HCT116 (cell line): ENCODE data around the gene ZFHX3. TPM values are rescaled to one million over a fixed set of nuclear protein-coding genes. Genes with fewer than 3 reads are reported as not detected.

ENCODE experiments used
- ATAC-seq: fragments of 200-7000 bp; cut with Tn5 transposase; 2 replicates; pipeline ENCODE4 v1.9.1; 2020; ENCODE audit warnings: mild to moderate bottlenecking, moderate library complexity
- BruUV-seq: library from RNA; stranded (reverse); fragments of 400-500 nt; replicated peaks from 2 replicates; lab custom pipeline; 2021; lab: Mats Ljungman, UMichigan
- CTCF ChIA-PET: fragments of 300-600 bp; sonication (Branson Sonifier 250); formaldehyde crosslinking; loops from one replicate; lab custom pipeline; 2021; ENCODE audit warnings: antibody characterized with exemption; lab: Charles Lee
- POLR2A ChIA-PET: fragments of 300-600, 350-600 bp; sonication (Branson Sonifier 250); formaldehyde crosslinking; loops from one replicate; lab custom pipeline; 2021; ENCODE audit warnings: antibody characterized with exemption; lab: Charles Lee
- RAD21 ChIA-PET, 2 experiments: fragments of 300-600 bp; sonication (Branson Sonifier 250); formaldehyde crosslinking; loops; one replicate each; lab custom pipeline; 2023; ENCODE audit warnings: low total read pairs in 2 of 2; ENCODE audit not compliant: uncharacterized antibody in 2 of 2, unreplicated experiment in 2 of 2, low non-redundant PET in 1 of 2; lab: Charles Lee
- DNase-seq: peaks from one replicate; pipeline ENCODE4 v3.0.0-alpha.2; 2010; ENCODE audit warnings: low read depth, low spot score
- H2AFZ ChIP-seq: fragments of 200-600 bp; shearing (Covaris generic), sonication (generic); 2 replicates; pipeline ENCODE4 v1.6.1; 2017; ENCODE audit warnings: low read depth, mixed run types, mixed read lengths, antibody characterized with exemption, low read length; ENCODE audit not compliant: poor library complexity, severe bottlenecking
- H3K27ac ChIP-seq: 2 replicates; pipeline ENCODE4 v1.5.1; 2012; ENCODE audit warnings: low read depth, low read length
- H3K27me3 ChIP-seq: fragments of 200-600 bp; sonication (generic); 2 replicates; pipeline ENCODE4 v1.6.1; 2016; ENCODE audit warnings: mixed run types, low read length, mixed read lengths; ENCODE audit not compliant: insufficient read depth
- H3K36me3 ChIP-seq, 2 experiments: fragments of 200-500 bp in 1 of 2; fragments of 200-600 bp in 1 of 2; sonication (Bioruptor generic) in 1 of 2; sonication (generic) in 1 of 2; 2 replicates each; pipeline versions ENCODE4 v1.5.1 to v1.6.1; 2014 to 2016; ENCODE audit warnings: low read length in 2 of 2, inconsistent platforms in 1 of 2, mixed read lengths in 1 of 2, mixed run types in 1 of 2; ENCODE audit not compliant: insufficient read depth in 2 of 2, control insufficient read depth in 1 of 2
- H3K4me1 ChIP-seq, 2 experiments: fragments of 200-600 bp in 1 of 2; sonication (generic) in 1 of 2; 2 replicates each; pipeline versions ENCODE4 v1.5.1 to v1.6.1; 2012 to 2017; ENCODE audit warnings: low read length in 2 of 2, inconsistent platforms in 1 of 2, mild to moderate bottlenecking in 1 of 2, mixed read lengths in 1 of 2, mixed run types in 1 of 2, moderate library complexity in 1 of 2; ENCODE audit not compliant: insufficient read depth in 2 of 2, control insufficient read depth in 1 of 2
- H3K4me2 ChIP-seq: fragments of 200-600 bp; sonication (generic); 2 replicates; pipeline ENCODE4 v1.6.1; 2017; ENCODE audit warnings: mixed run types, low read length, mixed read lengths
- H3K4me3 ChIP-seq, 2 experiments: fragments of 200-600 bp in 1 of 2; sonication (generic) in 1 of 2; replicated peaks in 1 of 2; 2 replicates each; pipeline ENCODE4 v1.5.1; 2011 to 2016; ENCODE audit warnings: low read length in 2 of 2, control low read depth in 1 of 2, low read depth in 1 of 2, mild to moderate bottlenecking in 1 of 2, mixed read lengths in 1 of 2, mixed run types in 1 of 2
- H3K79me2 ChIP-seq: fragments of 200-600 bp; sonication (generic); 2 replicates; pipeline ENCODE4 v1.6.1; 2017; ENCODE audit warnings: mild to moderate bottlenecking, mixed run types, low read length, moderate library complexity, mixed read lengths; ENCODE audit not compliant: insufficient read depth
- H3K9ac ChIP-seq: fragments of 200-600 bp; sonication (generic); 2 replicates; pipeline ENCODE4 v1.6.1; 2016; ENCODE audit warnings: low read length, mixed read lengths
- H3K9me2 ChIP-seq: fragments of 200-600 bp; sonication (generic), shearing (Covaris generic); 2 replicates; pipeline ENCODE4 v1.6.1; 2017; ENCODE audit warnings: mixed run types, mild to moderate bottlenecking, moderate library complexity; ENCODE audit not compliant: insufficient read depth
- H3K9me3 ChIP-seq, 2 experiments: fragments of 200-500 bp in 1 of 2; fragments of 200-600 bp in 1 of 2; sonication (Bioruptor generic) in 1 of 2; sonication (generic) in 1 of 2; 2 replicates each; pipeline ENCODE4 v1.6.1; 2014 to 2017; ENCODE audit warnings: low read length in 2 of 2, mixed read lengths in 2 of 2, inconsistent platforms in 1 of 2, low read depth in 1 of 2, mild to moderate bottlenecking in 1 of 2, mixed run types in 1 of 2, moderate library complexity in 1 of 2; ENCODE audit not compliant: control insufficient read depth in 1 of 2, insufficient read depth in 1 of 2
- H4K20me1 ChIP-seq: fragments of 200-600 bp; sonication (generic), shearing (Covaris generic); 2 replicates; pipeline ENCODE4 v1.6.1; 2017; ENCODE audit warnings: mixed run types, mild to moderate bottlenecking, moderate library complexity; ENCODE audit not compliant: insufficient read depth
- ATF3 ChIP-seq: IDR thresholded peaks from 2 replicates; pipeline ENCODE4 v1.6.1; 2012
- CBX3 ChIP-seq: IDR thresholded peaks from 2 replicates; pipeline ENCODE4 v1.6.1; 2012; ENCODE audit warnings: low read depth
- CEBPB ChIP-seq: IDR thresholded peaks from 2 replicates; pipeline ENCODE4 v1.6.1; 2012; ENCODE audit warnings: low read depth
- EGR1 ChIP-seq: IDR thresholded peaks from 2 replicates; pipeline ENCODE4 v1.6.1; 2012; ENCODE audit warnings: low read depth
- ELF1 ChIP-seq: IDR thresholded peaks from 2 replicates; pipeline ENCODE4 v1.6.1; 2012; ENCODE audit warnings: low read depth, borderline replicate concordance
- EZH2 ChIP-seq: fragments of 200-600 bp; sonication (generic); IDR thresholded peaks from 2 replicates; pipeline ENCODE4 v1.6.1; 2017; ENCODE audit warnings: antibody characterized with exemption, mixed run types
- JUND ChIP-seq: IDR thresholded peaks from 2 replicates; pipeline ENCODE4 v1.6.1; 2012
- POLR2A ChIP-seq: IDR thresholded peaks from 2 replicates; pipeline ENCODE4 v1.7.0; 2011; ENCODE audit warnings: borderline replicate concordance; ENCODE audit not compliant: insufficient read depth, insufficient read length; ENCODE audit errors: extremely low read depth
- POLR2AphosphoS5 ChIP-seq: IDR thresholded peaks from 2 replicates; pipeline ENCODE4 v1.6.1; 2011; ENCODE audit warnings: mild to moderate bottlenecking, low read depth, low read length, moderate library complexity
- RAD21 ChIP-seq: IDR thresholded peaks from 2 replicates; pipeline ENCODE4 v1.6.1; 2012; ENCODE audit warnings: low read depth, mild to moderate bottlenecking
- REST ChIP-seq: IDR thresholded peaks from 2 replicates; pipeline ENCODE4 v1.6.1; 2012; ENCODE audit warnings: low read depth
- TCF7L2 ChIP-seq: IDR thresholded peaks from 2 replicates; pipeline ENCODE4 v1.7.0; 2011; ENCODE audit warnings: borderline replicate concordance, inconsistent platforms; ENCODE audit not compliant: insufficient read depth, insufficient read length; ENCODE audit errors: extremely low read depth
- YY1 ChIP-seq: IDR thresholded peaks from 2 replicates; pipeline ENCODE4 v1.6.1; 2011; ENCODE audit warnings: low read length, low read depth, moderate library complexity, mild to moderate bottlenecking; ENCODE audit not compliant: insufficient replicate concordance; ENCODE audit errors: extremely low read depth
- ZFX ChIP-seq: fragments of 450-650 bp; IDR thresholded peaks from 2 replicates; pipeline ENCODE4 v1.6.1; 2017
- ZNF274 ChIP-seq: fragments of 200-500 bp; sonication (Bioruptor generic); IDR thresholded peaks from 2 replicates; pipeline ENCODE4 v1.6.1; 2014; ENCODE audit warnings: mild to moderate bottlenecking, low read depth, low read length, inconsistent platforms
- intact Hi-C: fragments of 100-400 bp; cut with micrococcal nuclease; formaldehyde crosslinking; loops from 2 replicates; pipeline ENCODE4 v1.10.0; 2022
- total RNA-seq: library from RNA; stranded (reverse); gene quantifications from one replicate; pipeline ENCODE4 v1.2.1, GENCODE V29; 2021; ENCODE audit not compliant: unreplicated experiment

Gene ZFHX3
- total RNA-seq, 1 experiment from 2014 or later, result 6.3 TPM

GRCh38 chr16:73094371-73094770, 46.4 kb upstream of the ZFHX3 start:
- Histone ChIP-seq H3K4me2 (no peak overlapping the region), H4K20me1 (no peaks in the 10 kb centered on the region), H2AFZ (no peak overlapping the region), H3K9me3 (no peaks in the 10 kb centered on the region), H3K27me3 (no peaks in the 10 kb centered on the region), H3K4me1 (no peaks in the 10 kb centered on the region), H3K36me3 (no peaks in the 10 kb centered on the region), H3K9me2 (no peaks in the 10 kb centered on the region), H3K9ac (no peak overlapping the region), H3K4me3 (no peak overlapping the region), H3K79me2 (no peaks in the 10 kb centered on the region), H3K27ac (no peak overlapping the region)
- BruUV-seq, result no TSS peak
- ChIA-PET CTCF (no interaction called here), POLR2A (no interaction called here), RAD21 (no interaction called here)
- no peak for ATAC-seq
- TF ChIP-seq ZFX, result no peak
- TF ChIP-seq POLR2AphosphoS5, result no peak
- TF ChIP-seq ELF1, result no peak
- TF ChIP-seq ATF3, result no peak
- TF ChIP-seq POLR2A, result no peak
- intact Hi-C loops, result no loop called here
- DNase-seq, result no peak

GRCh38 chr16:73093146-73094144, 45.5 kb upstream of the ZFHX3 start:
- H3K4me2 ChIP-seq, result no peak overlapping the region
- no peaks in the 10 kb centered on the region for H3K36me3 ChIP-seq
- H3K4me3 ChIP-seq, result no peak overlapping the region
- intact Hi-C loops, result no loop called here
- POLR2A ChIA-PET, result no interaction called here
- DNase-seq, result no peak
- H2AFZ ChIP-seq, result no peak overlapping the region
- CTCF ChIA-PET, result no interaction called here
- no peaks in the 10 kb centered on the region for H3K4me1 ChIP-seq
- no peaks in the 10 kb centered on the region for H3K9me2 ChIP-seq
- H3K79me2 ChIP-seq, result no peaks in the 10 kb centered on the region
- no peaks in the 10 kb centered on the region for H4K20me1 ChIP-seq
- H3K27ac ChIP-seq, result no peak overlapping the region
- RAD21 ChIA-PET, result no interaction called here
- H3K27me3 ChIP-seq, result no peaks in the 10 kb centered on the region
- BruUV-seq, result no TSS peak
- no peaks in the 10 kb centered on the region for H3K9me3 ChIP-seq
- ATAC-seq, result no peak
- no peak overlapping the region for H3K9ac ChIP-seq
- no peak for TF ChIP-seq POLR2A
- no peak for TF ChIP-seq RAD21
- TF ChIP-seq CBX3, result no peak
- TF ChIP-seq CEBPB, result no peak
- no peak for TF ChIP-seq EGR1
- TF ChIP-seq TCF7L2, result no peak
- TF ChIP-seq YY1, result no peak
- TF ChIP-seq ZFX, result no peak
- TF ChIP-seq ATF3, result no peak
- TF ChIP-seq JUND, result no peak
- TF ChIP-seq ELF1, result no peak
- no peak for TF ChIP-seq POLR2AphosphoS5
- TF ChIP-seq REST, result no peak
- TF ChIP-seq EZH2, result no peak
- TF ChIP-seq ZNF274, result no peak
